BLaER1 treated with 17β-estradiol and CSF1 and Interleukin-3, amounts not matched to agents 10 nM and 100 nM (cell line): ENCODE measurements around the gene IGSF9B.

Experiments
- H3K27ac ChIP-seq, 11 experiments: shearing (Covaris generic); formaldehyde crosslinking; 2 replicates each; pipeline ENCODE4 v1.8.1; 2022
- H3K27me3 ChIP-seq, 11 experiments: shearing (Covaris generic); formaldehyde crosslinking; 2 replicates each; pipeline ENCODE4 v1.8.1; 2022
- H3K36me3 ChIP-seq, 11 experiments: shearing (Covaris generic); formaldehyde crosslinking; 2 replicates each; pipeline ENCODE4 v1.8.1; 2022
- H3K4me1 ChIP-seq, 10 experiments: shearing (Covaris generic); formaldehyde crosslinking; 2 replicates each; pipeline ENCODE4 v1.8.1; 2022
- H3K4me2 ChIP-seq, 11 experiments: shearing (Covaris generic); formaldehyde crosslinking; 2 replicates each; pipeline ENCODE4 v1.8.1; 2022
- H3K4me3 ChIP-seq, 10 experiments: shearing (Covaris generic); formaldehyde crosslinking; 2 replicates each; pipeline ENCODE4 v1.8.1; 2022
- H3K9ac ChIP-seq, 11 experiments: shearing (Covaris generic); formaldehyde crosslinking; 2 replicates each; pipeline ENCODE4 v1.8.1; 2022
- H3K9me3 ChIP-seq, 11 experiments: shearing (Covaris generic); formaldehyde crosslinking; replicated peaks in 1 of 11; 2 replicates each; pipeline ENCODE4 v1.8.1; 2022
- H4K20me1 ChIP-seq, 11 experiments: shearing (Covaris generic); formaldehyde crosslinking; 2 replicates each; pipeline ENCODE4 v1.8.1; 2022
- Cebpa-rat ChIP-seq, 11 experiments: shearing (Covaris generic); IDR thresholded peaks; 2 replicates each; pipeline ENCODE4 v1.8.1; 2022

Gene IGSF9B

GRCh38 chr11:133902506-133902905 is 54.3 kb downstream of the IGSF9B start:
- Histone ChIP-seq H4K20me1 (no peaks in the 10 kb centered on the region), H3K4me1 (peaks cover 0 to 27% (median 14%) of the 10 kb centered on the region in 10 experiments; a peak in 11 of 20 replicates), H3K36me3 (no peaks in the 10 kb centered on the region)

GRCh38 chr11:133901999-133902398 is 54.8 kb downstream of the IGSF9B start:
- Histone ChIP-seq H3K9ac (no peak overlapping the region), H3K4me1 (peaks cover 0 to 32% (median 19%) of the 10 kb centered on the region in 10 experiments; a peak in 15 of 20 replicates), H3K9me3 (0 out of 22 replicates have a peak, but pooled peaks cover 0 to 13% (median 0%) of the 10 kb centered on the region in 11 experiments), H3K36me3 (no peaks in the 10 kb centered on the region), H3K4me2 (no peak overlapping the region), H3K27me3 (no peaks in the 10 kb centered on the region), H3K4me3 (no peak overlapping the region), H3K27ac (no peak overlapping the region), H4K20me1 (no peaks in the 10 kb centered on the region)
- TF ChIP-seq Cebpa-rat (IDR thresholded peaks at IDR 0.05): no peak

More at GRCh38 chr11:133902506-133902905, 54.3 kb downstream of the IGSF9B start:
- H3K9ac ChIP-seq: no peak overlapping the region
- H3K27ac ChIP-seq: no peak overlapping the region
- 0 out of 22 replicates have a peak, but pooled peaks cover 0 to 13% (median 0%) of the 10 kb centered on the region in 11 experiments for H3K9me3 ChIP-seq
- no peaks in the 10 kb centered on the region for H3K27me3 ChIP-seq
- H3K4me3 ChIP-seq: no peak overlapping the region
- H3K4me2 ChIP-seq: no peak overlapping the region
- no peak for TF ChIP-seq Cebpa-rat (IDR thresholded peaks at IDR 0.05)

GRCh38 chr11:133901316-133901715 is 55.5 kb downstream of the IGSF9B start:
- no peaks in the 10 kb centered on the region for H3K36me3 ChIP-seq
- no peak for TF ChIP-seq Cebpa-rat (IDR thresholded peaks at IDR 0.05)

GRCh38 chr11:133900176-133901105 is 56.3 kb downstream of the IGSF9B start:
- H4K20me1 ChIP-seq: no peaks in the 10 kb centered on the region
- no peak overlapping the region for H3K9ac ChIP-seq
- no peaks in the 10 kb centered on the region for H3K36me3 ChIP-seq
- H3K9me3 ChIP-seq: 0 out of 22 replicates have a peak, but pooled peaks cover 0 to 13% (median 0%) of the 10 kb centered on the region in 11 experiments
- no peak overlapping the region for H3K4me3 ChIP-seq
- no peak overlapping the region for H3K27ac ChIP-seq
- H3K4me2 ChIP-seq: no peak overlapping the region
- peaks cover 11 to 37% (median 25%) of the 10 kb centered on the region in 10 experiments for H3K4me1 ChIP-seq
- TF ChIP-seq Cebpa-rat (IDR thresholded peaks at IDR 0.05): no peak
- no peaks in the 10 kb centered on the region for H3K27me3 ChIP-seq

More at GRCh38 chr11:133901316-133901715, 55.5 kb downstream of the IGSF9B start:
- H4K20me1 ChIP-seq: no peaks in the 10 kb centered on the region
- peaks cover 2 to 37% (median 25%) of the 10 kb centered on the region in 10 experiments; a peak in 19 of 20 replicates for H3K4me1 ChIP-seq
- H3K4me3 ChIP-seq: no peak overlapping the region
- 0 out of 22 replicates have a peak, but pooled peaks cover 0 to 13% (median 0%) of the 10 kb centered on the region in 11 experiments for H3K9me3 ChIP-seq
- H3K4me2 ChIP-seq: no peak overlapping the region
- H3K27ac ChIP-seq: no peak overlapping the region
- H3K9ac ChIP-seq: no peak overlapping the region
- H3K27me3 ChIP-seq: no peaks in the 10 kb centered on the region

GRCh38 chr11:133898770-133899115 is 58.0 kb downstream of the IGSF9B start:
- no peak overlapping the region for H3K4me3 ChIP-seq
- H3K36me3 ChIP-seq: no peaks in the 10 kb centered on the region
- H4K20me1 ChIP-seq: no peaks in the 10 kb centered on the region
- 0 out of 22 replicates have a peak, but pooled peaks cover 0 to 13% (median 0%) of the 10 kb centered on the region in 11 experiments for H3K9me3 ChIP-seq
- no peaks in the 10 kb centered on the region for H3K27me3 ChIP-seq
- no peak for TF ChIP-seq Cebpa-rat (IDR thresholded peaks at IDR 0.05)
- no peak overlapping the region for H3K27ac ChIP-seq
- H3K9ac ChIP-seq: no peak overlapping the region
- H3K4me2 ChIP-seq: peak overlapping the region in 5 of 11 experiments; percentile 6 to 85 (median 81); a peak in 4 of 22 replicates
- H3K4me1 ChIP-seq: peaks cover 17 to 53% (median 42%) of the 10 kb centered on the region in 10 experiments

- H3K4me1 ChIP-seq: peaks cover 21 to 58% (median 46%) of the 10 kb centered on the region in 10 experiments
- TF ChIP-seq Cebpa-rat (IDR thresholded peaks at IDR 0.05): 0 out of 22 replicates have a peak, but pooled peaks of 2 of the 11 experiments have one; percentile 13 to 20
- H3K36me3 ChIP-seq: no peaks in the 10 kb centered on the region
- H3K9ac ChIP-seq: no peak overlapping the region
- H3K4me2 ChIP-seq: peak overlapping the region in 6 of 11 experiments; percentile 6 to 85 (median 56); a peak in 9 of 22 replicates
- no peaks in the 10 kb centered on the region for H4K20me1 ChIP-seq
- 0 out of 22 replicates have a peak, but pooled peaks cover 0 to 13% (median 0%) of the 10 kb centered on the region in 11 experiments for H3K9me3 ChIP-seq
- H3K27ac ChIP-seq: no peak overlapping the region
- H3K4me3 ChIP-seq: no peak overlapping the region
- H3K27me3 ChIP-seq: no peaks in the 10 kb centered on the region
Measured at GRCh38 chr11:133898031-133898769, 58.6 kb downstream of the IGSF9B start.

GRCh38 chr11:133897331-133897650 is 59.5 kb downstream of the IGSF9B start:
- no peak for TF ChIP-seq Cebpa-rat (IDR thresholded peaks at IDR 0.05)
- Histone ChIP-seq H4K20me1 (no peaks in the 10 kb centered on the region), H3K27me3 (no peaks in the 10 kb centered on the region), H3K36me3 (no peaks in the 10 kb centered on the region), H3K9ac (no peak overlapping the region), H3K27ac (no peak overlapping the region), H3K4me3 (no peak overlapping the region), H3K9me3 (0 out of 22 replicates have a peak, but pooled peaks cover 0 to 13% (median 0%) of the 10 kb centered on the region in 11 experiments), H3K4me2 (peak overlapping the region in 8 of 11 experiments; percentile 61 to 85 (median 81); a peak in 14 of 22 replicates), H3K4me1 (peaks cover 24 to 67% (median 53%) of the 10 kb centered on the region in 10 experiments)

- Histone ChIP-seq H3K4me1 (peaks cover 24 to 72% (median 55%) of the 10 kb centered on the region in 10 experiments), H4K20me1 (no peaks in the 10 kb centered on the region)
- TF ChIP-seq Cebpa-rat (IDR thresholded peaks at IDR 0.05): no peak
Measured at GRCh38 chr11:133896642-133897330, 60.0 kb downstream of the IGSF9B start.

More at GRCh38 chr11:133896642-133897330, 60.0 kb downstream of the IGSF9B start:
- H3K9me3 ChIP-seq: 0 out of 22 replicates have a peak, but pooled peaks cover 0 to 13% (median 0%) of the 10 kb centered on the region in 11 experiments
- H3K27ac ChIP-seq: peak overlapping the region in 2 of 11 experiments; percentile 34 to 73; a peak in 3 of 22 replicates
- no peaks in the 10 kb centered on the region for H3K27me3 ChIP-seq
- H3K9ac ChIP-seq: 0 out of 22 replicates have a peak overlapping the region, but pooled peaks of 1 of the 11 experiments have one; percentile 34
- H3K4me2 ChIP-seq: peak overlapping the region in 9 of 11 experiments; percentile 61 to 85 (median 81); a peak in 17 of 22 replicates
- H3K4me3 ChIP-seq: no peak overlapping the region
- H3K36me3 ChIP-seq: no peaks in the 10 kb centered on the region
